Measurements from ENCODE around the gene NFYC.

DNA sequence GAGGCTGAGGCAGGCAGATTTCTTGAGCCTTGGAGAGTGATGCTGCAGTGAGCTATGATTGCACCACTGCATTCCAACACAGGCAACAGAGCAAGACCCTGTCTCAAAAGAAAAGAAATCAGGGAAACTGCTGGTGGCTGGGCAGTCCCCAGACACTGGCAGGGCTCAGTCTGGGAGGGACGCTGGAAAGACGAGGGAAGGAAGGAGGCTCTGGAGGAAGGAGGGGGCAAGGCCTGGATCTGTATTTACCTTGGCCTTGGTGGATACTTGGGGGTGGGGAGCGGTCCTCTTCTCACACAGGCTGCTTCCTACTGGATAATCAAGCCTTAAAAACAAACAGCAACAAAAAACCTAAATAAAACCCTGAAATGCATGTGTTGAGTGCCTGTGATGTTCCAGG is 116.5 kb downstream of the NFYC start:
- TF ChIP-seq POLR2A (IDR thresholded peaks at IDR 0.05; ENCODE audit: low read depth, low read length) = no peak
- no peak for TF ChIP-seq SPI1 (IDR thresholded peaks at IDR 0.05; ENCODE audit: low read depth, low read length)
- TF ChIP-seq POLR2AphosphoS5 (IDR thresholded peaks at IDR 0.05; ENCODE audit: low read depth, low read length) = no peak
- no peak for TF ChIP-seq TAF1 (IDR thresholded peaks at IDR 0.05; ENCODE audit: low read depth, low read length)
- no peak for TF ChIP-seq POU2F2 (IDR thresholded peaks at IDR 0.05; ENCODE audit: low read depth, low read length)
